Spleen (tissue), 11 donors: ENCODE results near the gene TACSTD2. TPM values are rescaled to one million over a fixed set of nuclear protein-coding genes. Genes with fewer than 3 reads are reported as not detected.

Experiments
- DNase-seq: peaks from one replicate; pipeline ENCODE4 v3.0.0-alpha.2; 2020
- H3K27ac ChIP-seq, 8 donors: fragments of 200-600 bp; sonication (generic) in 7 of 8; 1 replicate in 4 of 8; 2 replicates in 4 of 8; pipeline versions ENCODE4 v1.5.0 to v1.8.0; 2016 to 2021; ENCODE audit warnings: inconsistent platforms in 4 of 8, mild to moderate bottlenecking in 4 of 8, moderate library complexity in 1 of 8
- H3K27me3 ChIP-seq, 7 donors: fragments of 200-600 bp; sonication (generic) in 6 of 7; replicated peaks in 1 of 7; 1 replicate in 4 of 7; 2 replicates in 3 of 7; pipeline versions ENCODE4 v1.5.0 to v1.8.0; 2016 to 2021; ENCODE audit warnings: inconsistent platforms in 3 of 7, mild to moderate bottlenecking in 1 of 7
- H3K36me3 ChIP-seq, 6 donors: fragments of 200-600 bp; sonication (generic) in 5 of 6; 1 replicate in 4 of 6; 2 replicates in 2 of 6; pipeline versions ENCODE4 v1.5.0 to v1.8.0; 2016 to 2021; ENCODE audit warnings: inconsistent platforms in 2 of 6
- H3K4me1 ChIP-seq, 6 donors: fragments of 200-600 bp; sonication (generic) in 5 of 6; 1 replicate in 3 of 6; 2 replicates in 3 of 6; pipeline versions ENCODE4 v1.5.0 to v1.8.0; 2016 to 2021; ENCODE audit warnings: inconsistent platforms in 3 of 6
- H3K4me3 ChIP-seq, 8 donors: fragments of 200-600 bp; sonication (generic) in 7 of 8; 1 replicate in 4 of 8; 2 replicates in 4 of 8; pipeline versions ENCODE4 v1.5.0 to v1.8.0; 2016 to 2021; ENCODE audit warnings: inconsistent platforms in 4 of 8, mild to moderate bottlenecking in 4 of 8, moderate library complexity in 2 of 8
- H3K9me3 ChIP-seq, 8 donors: fragments of 200-600 bp; sonication (generic) in 7 of 8; 1 replicate in 4 of 8; 2 replicates in 4 of 8; pipeline versions ENCODE4 v1.5.0 to v1.8.0; 2016 to 2021; ENCODE audit warnings: inconsistent platforms in 4 of 8
- CTCF ChIP-seq, 11 experiments: fragments of 200-600 bp in 7 of 11; fragments of 450-650 bp in 4 of 11; sonication (generic) in 4 of 11; IDR thresholded peaks in 8 of 11; conservative IDR thresholded peaks in 3 of 11; 1 replicate in 7 of 11; 2 replicates in 4 of 11; pipeline versions ENCODE4 v1.4.0 to v1.8.0; 2016 to 2021; ENCODE audit warnings: antibody characterized with exemption in 11 of 11, inconsistent platforms in 4 of 11, mild to moderate bottlenecking in 1 of 11
- POLR2A ChIP-seq, 3 donors: fragments of 450-650 bp; IDR thresholded peaks; one replicate each; pipeline ENCODE4 v1.5.1; 2017; ENCODE audit warnings: antibody characterized with exemption in 3 of 3, mild to moderate bottlenecking in 1 of 3
- POLR2AphosphoS5 ChIP-seq, 3 donors: sonication (generic); formaldehyde crosslinking; IDR thresholded peaks; one replicate each; pipeline ENCODE4 v1.5.1; 2017; ENCODE audit warnings: antibody characterized with exemption in 3 of 3
- whole genome bisulfite sequencing, 5 donors: extraction: QIAGEN DNeasy Blood & Tissue Kit in 3 of 5; methylation state at CpG; one replicate each; pipeline versions ENCODE4 v1.1.5 to v1.1.7; 2013 to 2018; 5-methylcytosine and 5-hydroxymethylcytosine counted together
- intact Hi-C: fragments of 100-400 bp; cut with DNase I; formaldehyde crosslinking; loops from one replicate; pipeline ENCODE4 v1.15.0; 2023; ENCODE audit warnings: low total_unique reads
- polyA plus RNA-seq, 3 donors: library from polyadenylated mRNA; stranded (reverse); fragments of 200-250 nt; gene quantifications; one replicate each; pipeline ENCODE4 v1.2.1, GENCODE V29; 2013
- total RNA-seq, 7 donors: library from RNA; depleted of rRNA in 3 of 7; stranded (reverse); fragments of >200 nt in 3 of 7; fragmentation: NEBNext Ultra II Directional in 4 of 7; extraction: Animal tissue kit (Norgen Biotek cat#: 25700) in 4 of 7; gene quantifications; one replicate each; pipeline versions ENCODE4 v1.1.0 to v1.2.1, GENCODE V29; 2016 to 2021
- donor health status: healthy with polysubstance abuse.
- donor health status: DM: no; HTN: no; CAD: no; lungs with moderate emphysema.
- donor health status: DM: no; HTN: no; CAD: no.
- donor health status: Bipolar disorder and iron deficiency.
- donor health status: healthy.
- donor health status: DM: no; HTN: no; CAD: no.
- donor health status: DM: yes; HTN: yes; CAD: no.

The TACSTD2 gene
- total and polyA plus RNA-seq, 10 donors, result 0.35 to 1.7 (median 0.61) TPM; not detected in 1

GRCh38 chr1:58594546-58594945, 17.5 kb upstream of the TACSTD2 start:
- Histone ChIP-seq H3K27ac (no peak overlapping the region), H3K4me1 (peaks cover 0 to 10% (median 3%) of the 10 kb centered on the region in 6 donors), H3K9me3 (no peaks in the 10 kb centered on the region), H3K36me3 (no peaks in the 10 kb centered on the region), H3K4me3 (no peak overlapping the region), H3K27me3 (peaks cover 0 to 25% (median 0%) of the 10 kb centered on the region in 7 donors)
- 44 to 86% (median 73%) methylated on average over 1 of the region's 1 CpG for WGBS, 5 donors
- no peak for DNase-seq
- TF ChIP-seq CTCF (IDR thresholded peaks at IDR 0.05 in 8 of 11, conservative IDR thresholded peaks at IDR 0.05 in 3 of 11) (no peak), POLR2A (IDR thresholded peaks at IDR 0.05) (no peak), POLR2AphosphoS5 (IDR thresholded peaks at IDR 0.05) (no peak)
- intact Hi-C loops, result no loop called here

DNA sequence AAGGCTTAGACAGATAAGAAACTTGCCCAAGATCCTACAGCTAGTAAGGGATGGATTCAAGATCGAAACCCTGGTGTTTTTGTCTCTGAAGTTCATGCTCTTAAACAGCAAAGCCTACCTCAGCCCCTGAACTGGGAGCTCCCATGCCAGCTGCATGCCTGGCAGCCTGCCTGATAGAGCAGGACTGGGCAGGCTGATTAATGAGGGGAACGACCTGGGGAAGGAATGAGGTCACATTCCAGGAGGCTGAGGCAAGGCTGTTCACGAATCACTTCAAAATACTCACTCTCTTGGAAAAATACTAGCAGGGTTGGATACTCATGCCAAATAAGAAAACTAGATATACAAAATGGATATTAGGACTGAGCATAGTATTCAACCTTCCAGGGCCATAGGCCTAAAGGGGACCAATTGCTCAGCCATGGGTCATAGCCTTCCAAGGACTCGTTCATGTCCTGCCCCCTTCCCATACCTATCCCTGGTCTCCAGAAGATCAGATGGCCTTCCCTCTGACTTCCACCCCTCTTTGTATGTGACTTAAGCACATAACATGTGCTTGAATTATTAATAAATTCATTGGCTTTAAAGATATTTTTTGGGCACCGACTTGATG, 15.6 kb upstream of the TACSTD2 start:
- no peaks in the 10 kb centered on the region for H3K36me3 ChIP-seq
- 49 to 70% (median 62%) methylated on average over 5 of the region's 5 CpGs for WGBS, 5 donors
- TF ChIP-seq CTCF (IDR thresholded peaks at IDR 0.05 in 8 of 11, conservative IDR thresholded peaks at IDR 0.05 in 3 of 11) (no peak), POLR2AphosphoS5 (IDR thresholded peaks at IDR 0.05) (peak in 2 of 3 donors; percentile 47 to 75)
- intact Hi-C loops, result no loop called here
- H3K9me3 ChIP-seq, result no peaks in the 10 kb centered on the region
- H3K27me3 ChIP-seq, result peaks cover 0 to 19% (median 0%) of the 10 kb centered on the region in 7 donors
- H3K4me3 ChIP-seq, result no peak overlapping the region
- no peak for DNase-seq
- H3K4me1 ChIP-seq, result peaks cover 0 to 10% (median 0%) of the 10 kb centered on the region in 6 donors
- H3K27ac ChIP-seq, result peak overlapping the region in 2 of 8 donors; percentile 23 to 28

DNA sequence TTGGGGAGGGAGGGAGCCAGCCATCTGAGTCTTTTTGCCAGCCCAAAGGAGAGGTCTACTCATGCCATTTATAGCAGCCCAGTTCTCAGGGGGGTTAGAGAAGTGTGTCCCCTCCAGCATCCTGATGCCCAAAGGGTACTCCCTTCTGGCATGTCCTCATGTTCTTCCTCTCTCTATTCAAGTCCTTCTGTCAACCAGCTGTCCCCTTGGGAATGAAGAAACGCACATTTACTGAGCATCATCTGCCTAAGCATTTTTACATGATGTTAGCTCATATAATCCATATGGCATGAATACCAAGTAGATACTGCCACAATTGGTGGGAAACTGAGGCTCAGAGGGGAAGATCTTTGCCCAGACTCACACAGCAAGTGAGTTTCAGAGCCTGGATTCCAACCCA, 14.8 kb upstream of the TACSTD2 start:
- peaks cover 0 to 10% (median 0%) of the 10 kb centered on the region in 7 donors for H3K27me3 ChIP-seq
- intact Hi-C loops, result no loop called here
- H3K4me3 ChIP-seq, result no peak overlapping the region
- DNase-seq, result no peak
- peaks cover 0 to 10% (median 0%) of the 10 kb centered on the region in 6 donors for H3K4me1 ChIP-seq
- no peak for TF ChIP-seq POLR2AphosphoS5 (IDR thresholded peaks at IDR 0.05)
- H3K27ac ChIP-seq, result no peak overlapping the region
- no peaks in the 10 kb centered on the region for H3K36me3 ChIP-seq
- H3K9me3 ChIP-seq, result no peaks in the 10 kb centered on the region
- WGBS, 5 donors, result 68 to 92% (median 83%) methylated on average over 1 of the region's 1 CpG

- Histone ChIP-seq H3K27me3 (peaks cover 0 to 11% (median 0%) of the 10 kb centered on the region in 7 donors), H3K27ac (no peak overlapping the region), H3K4me1 (peaks cover 0 to 13% (median 2%) of the 10 kb centered on the region in 6 donors), H3K36me3 (no peaks in the 10 kb centered on the region), H3K4me3 (no peak overlapping the region), H3K9me3 (no peaks in the 10 kb centered on the region)
- intact Hi-C loops, result no loop called here
- TF ChIP-seq POLR2A (IDR thresholded peaks at IDR 0.05), result no peak
- TF ChIP-seq CTCF (IDR thresholded peaks at IDR 0.05 in 8 of 11, conservative IDR thresholded peaks at IDR 0.05 in 3 of 11), result no peak
- TF ChIP-seq POLR2AphosphoS5 (IDR thresholded peaks at IDR 0.05), result no peak
- no peak for DNase-seq
Observed at GRCh38 chr1:58590019-58590418, 13.0 kb upstream of the TACSTD2 start.
